NT2/D1 (cell line): Measurements from ENCODE around the gene MRPS2.

Experiments
- YY1 ChIP-seq: IDR thresholded peaks from 2 replicates; pipeline ENCODE4 v1.6.1; 2011; ENCODE audit not compliant: insufficient read length, insufficient read depth
- ZNF274 ChIP-seq: IDR thresholded peaks from 2 replicates; pipeline ENCODE4 v1.6.1; 2011; ENCODE audit warnings: mild to moderate bottlenecking, low read depth, low read length

DNA sequence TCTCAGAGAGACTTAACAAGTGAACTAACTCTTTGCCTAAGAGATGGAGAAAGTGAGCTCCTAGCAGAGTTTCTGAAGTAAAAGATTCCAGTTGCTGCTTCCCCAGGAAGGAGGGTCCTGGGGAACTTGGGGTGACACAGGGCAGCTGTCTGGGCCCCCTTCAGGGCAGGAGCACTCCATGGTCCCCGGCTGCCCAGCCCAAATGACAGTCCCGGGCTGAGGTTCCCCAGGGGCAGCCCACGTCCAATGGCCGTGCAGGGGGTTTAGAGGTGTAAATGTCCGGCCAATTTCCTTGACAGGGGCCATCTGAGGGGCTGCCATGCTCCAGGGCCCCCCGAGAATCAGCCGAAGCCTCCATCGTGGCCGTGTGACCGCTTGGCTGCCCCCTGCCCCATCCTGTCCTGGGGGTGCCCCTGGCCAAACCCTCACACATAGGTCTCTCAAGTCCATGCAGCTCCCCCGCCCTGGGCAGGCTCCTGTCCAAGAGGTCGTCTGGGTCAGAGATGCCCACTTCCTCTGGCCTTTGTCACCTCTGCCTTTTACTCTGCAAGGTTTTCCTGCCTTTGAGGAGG, 26.4 kb upstream of the MRPS2 start:
- TF ChIP-seq YY1, result no peak
- no peak for TF ChIP-seq ZNF274
